ENCODE results near the gene CNIH3.

DNA sequence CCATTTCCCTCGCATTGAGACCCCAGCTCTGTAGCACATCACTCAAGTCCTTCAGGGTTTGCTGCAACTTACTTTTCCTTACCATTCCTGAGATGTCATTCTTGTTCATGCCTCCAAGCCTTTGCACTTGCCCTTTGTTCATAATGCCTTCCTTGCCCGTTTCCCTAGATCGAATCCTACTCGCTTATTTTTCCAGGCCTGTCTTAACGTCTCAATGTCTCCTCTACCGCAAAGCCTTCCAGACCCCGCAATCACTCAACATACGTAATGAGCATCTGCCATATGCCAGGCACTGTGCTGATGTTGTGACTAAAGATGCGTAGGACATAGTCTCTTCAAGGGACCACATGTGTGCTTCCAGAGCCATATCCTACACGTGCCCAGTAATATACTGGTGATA, 31.1 kb upstream of the CNIH3 start:
- TF ChIP-seq, protein P1, sequence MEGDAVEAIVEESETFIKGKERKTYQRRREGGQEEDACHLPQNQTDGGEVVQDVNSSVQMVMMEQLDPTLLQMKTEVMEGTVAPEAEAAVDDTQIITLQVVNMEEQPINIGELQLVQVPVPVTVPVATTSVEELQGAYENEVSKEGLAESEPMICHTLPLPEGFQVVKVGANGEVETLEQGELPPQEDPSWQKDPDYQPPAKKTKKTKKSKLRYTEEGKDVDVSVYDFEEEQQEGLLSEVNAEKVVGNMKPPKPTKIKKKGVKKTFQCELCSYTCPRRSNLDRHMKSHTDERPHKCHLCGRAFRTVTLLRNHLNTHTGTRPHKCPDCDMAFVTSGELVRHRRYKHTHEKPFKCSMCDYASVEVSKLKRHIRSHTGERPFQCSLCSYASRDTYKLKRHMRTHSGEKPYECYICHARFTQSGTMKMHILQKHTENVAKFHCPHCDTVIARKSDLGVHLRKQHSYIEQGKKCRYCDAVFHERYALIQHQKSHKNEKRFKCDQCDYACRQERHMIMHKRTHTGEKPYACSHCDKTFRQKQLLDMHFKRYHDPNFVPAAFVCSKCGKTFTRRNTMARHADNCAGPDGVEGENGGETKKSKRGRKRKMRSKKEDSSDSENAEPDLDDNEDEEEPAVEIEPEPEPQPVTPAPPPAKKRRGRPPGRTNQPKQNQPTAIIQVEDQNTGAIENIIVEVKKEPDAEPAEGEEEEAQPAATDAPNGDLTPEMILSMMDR (IDR thresholded peaks at IDR 0.05; ENCODE audit: low read length) = no peak
- TF ChIP-seq EZH2 (IDR thresholded peaks at IDR 0.05; ENCODE audit: borderline replicate concordance, low read length) = no peak

All from OCI-LY1 (cell line).